Endothelial cell of umbilical vein (primary cell): ENCODE results near the gene ZNF619. TPM values are rescaled to one million over a fixed set of nuclear protein-coding genes. Genes with fewer than 3 reads are reported as not detected.
"Not testable (repeated sequence)": the region's sequence is repeated elsewhere in the genome, so short reads cannot be mapped to it uniquely, and the experiment has no call there.

ENCODE experiments used
- BruUV-seq: library from RNA; stranded (reverse); fragments of 400-500 nt; replicated peaks from 2 replicates; lab custom pipeline; 2021; lab: Mats Ljungman, UMichigan
- CTCF ChIA-PET: fragments of 300-600, 350-600 bp; sonication (Branson Sonifier 250); formaldehyde crosslinking; loops from one replicate; lab custom pipeline; 2021; ENCODE audit warnings: antibody characterized with exemption, inconsistent platforms; lab: Charles Lee
- POLR2A ChIA-PET: fragments of 300-600, 350-600 bp; sonication (Branson Sonifier 250); formaldehyde crosslinking; loops from one replicate; lab custom pipeline; 2021; ENCODE audit warnings: antibody characterized with exemption, inconsistent platforms; lab: Charles Lee
- DNase-seq: peaks from one replicate; pipeline ENCODE4 v3.0.0-alpha.2; 2011; ENCODE audit warnings: low read depth, low spot score
- FAIRE-seq: peaks from 2 replicates; lab custom pipeline; 2011; peaks lifted over from hg19 to GRCh38; lab: Jason Lieb, UNC
- H2AFZ ChIP-seq: 2 replicates; pipeline ENCODE4 v1.6.0; 2012; ENCODE audit warnings: low read depth, low read length, control low read depth, inconsistent platforms
- H3K27ac ChIP-seq: 2 replicates; pipeline ENCODE4 v1.5.1; 2011; ENCODE audit warnings: low read depth, mild to moderate bottlenecking, control low read depth, low read length, moderate library complexity; ENCODE audit not compliant: insufficient read depth
- H3K27me3 ChIP-seq, 2 experiments: 2 replicates each; pipeline versions ENCODE4 v1.6.0 to v1.6.1; 2011; ENCODE audit warnings: low read length in 2 of 2, mixed read lengths in 1 of 2; ENCODE audit not compliant: control insufficient read depth in 2 of 2, insufficient read depth in 2 of 2
- H3K36me3 ChIP-seq, 2 experiments: 2 replicates in 1 of 2; 3 replicates in 1 of 2; pipeline ENCODE4 v1.5.1; 2011; ENCODE audit warnings: low read length in 2 of 2, mild to moderate bottlenecking in 1 of 2, moderate library complexity in 1 of 2; ENCODE audit not compliant: control insufficient read depth in 2 of 2, insufficient read depth in 2 of 2; ENCODE audit errors: extremely low read depth in 1 of 2
- H3K4me1 ChIP-seq: 3 replicates; pipeline ENCODE4 v1.5.1; 2011; ENCODE audit warnings: mild to moderate bottlenecking, low read length; ENCODE audit not compliant: control insufficient read depth, insufficient read depth; ENCODE audit errors: extremely low read depth
- H3K4me2 ChIP-seq: 2 replicates; pipeline ENCODE4 v1.6.1; 2011; ENCODE audit warnings: low read length, control low read depth, mixed read lengths; ENCODE audit not compliant: insufficient read depth
- H3K4me3 ChIP-seq, 3 experiments: fragments of 200-600 bp in 1 of 3; sonication (generic), shearing (Covaris generic) in 1 of 3; replicated peaks in 1 of 3; 2 replicates each; pipeline ENCODE4 v1.5.1; 2011 to 2016; ENCODE audit warnings: control low read depth in 3 of 3, low read length in 3 of 3, mild to moderate bottlenecking in 2 of 3, inconsistent platforms in 1 of 3, low read depth in 1 of 3, moderate library complexity in 1 of 3; ENCODE audit not compliant: insufficient read depth in 1 of 3
- H3K79me2 ChIP-seq: 2 replicates; pipeline ENCODE4 v1.6.0; 2012; ENCODE audit warnings: low read length, inconsistent platforms; ENCODE audit not compliant: control insufficient read depth, insufficient read depth
- H3K9ac ChIP-seq: replicated peaks from 2 replicates; pipeline ENCODE3; 2011; ENCODE audit warnings: low read length, control low read depth; ENCODE audit not compliant: insufficient read depth; ENCODE audit errors: extremely low read depth
- H3K9me1 ChIP-seq: replicated peaks from 3 replicates; pipeline ENCODE4 v1.6.0; 2011; ENCODE audit warnings: mild to moderate bottlenecking, low read length; ENCODE audit not compliant: control insufficient read depth, insufficient read depth; ENCODE audit errors: extremely low read depth
- H3K9me3 ChIP-seq: replicated peaks from 2 replicates; pipeline ENCODE4 v1.5.1; 2012; ENCODE audit warnings: low read length, inconsistent platforms; ENCODE audit not compliant: control insufficient read depth, insufficient read depth
- H4K20me1 ChIP-seq: replicated peaks from 2 replicates; pipeline ENCODE3; 2011; ENCODE audit warnings: mild to moderate bottlenecking, low read length; ENCODE audit not compliant: control insufficient read depth, insufficient read depth; ENCODE audit errors: extremely low read depth
- EZH2 ChIP-seq: IDR thresholded peaks from 2 replicates; pipeline ENCODE4 v1.6.1; 2012; ENCODE audit warnings: borderline replicate concordance, low read depth, mild to moderate bottlenecking, moderate library complexity, low read length, inconsistent platforms; ENCODE audit not compliant: severe bottlenecking
- FOS ChIP-seq: IDR thresholded peaks from 2 replicates; pipeline ENCODE4 v1.6.1; 2011; ENCODE audit warnings: mild to moderate bottlenecking, low read length, moderate library complexity, borderline replicate concordance; ENCODE audit not compliant: insufficient read depth
- GATA2 ChIP-seq: IDR thresholded peaks from 2 replicates; pipeline ENCODE4 v1.7.0; 2011; ENCODE audit warnings: low read depth, mild to moderate bottlenecking, moderate library complexity, mixed read lengths, low read length; ENCODE audit not compliant: insufficient read length, insufficient read depth
- MYC ChIP-seq: IDR thresholded peaks from one replicate; pipeline ENCODE4 v1.6.1; 2011; ENCODE audit warnings: mild to moderate bottlenecking, low read depth, low read length
- POLR2A ChIP-seq: IDR thresholded peaks from 2 replicates; pipeline ENCODE4 v1.6.1; 2012; ENCODE audit warnings: low read depth, mild to moderate bottlenecking, control low read depth, low read length
- POLR2AphosphoS5 ChIP-seq: IDR thresholded peaks from 2 replicates; pipeline ENCODE4 v1.6.1; 2012; ENCODE audit warnings: low read depth, mild to moderate bottlenecking, control low read depth, low read length, moderate library complexity; ENCODE audit not compliant: insufficient read depth
- dilution Hi-C: fragments of 300-500 bp; cut with MboI; formaldehyde crosslinking; loops from one replicate; pipeline ENCODE4 v1.15.0; 2019; ENCODE audit warnings: low sequenced_read_pairs; ENCODE audit not compliant: extremely low pct_ligation_motif_present
- intact Hi-C: fragments of 100-400 bp; cut with micrococcal nuclease; formaldehyde crosslinking; loops from one replicate; pipeline ENCODE4 v1.10.0; 2022
- polyA plus RNA-seq, 4 experiments: library from polyadenylated mRNA; depleted of rRNA in 3 of 4; stranded (reverse) in 3 of 4; unstranded in 1 of 4; fragments of >200 nt; gene quantifications; 2 replicates each; pipeline versions ENCODE4 v1.2.1 to v1.2.3, GENCODE V29; 2011 to 2012; ENCODE audit warnings: missing spikeins in 1 of 4
- total RNA-seq: library from RNA; stranded (reverse); gene quantifications from 2 replicates; pipeline ENCODE4 v1.2.3, GENCODE V29; 2021
- TF ChIP-seq, protein P1 (sequence below): IDR thresholded peaks from 2 replicates; pipeline ENCODE4 v1.6.1; 2011; ENCODE audit not compliant: insufficient read depth, insufficient read length

The ZNF619 gene
- total and polyA plus RNA-seq, 2 donors (not counting 3 experiments of a cell fraction or from before 2014, with no cell fraction given) = 2.3 to 7.2 TPM

DNA sequence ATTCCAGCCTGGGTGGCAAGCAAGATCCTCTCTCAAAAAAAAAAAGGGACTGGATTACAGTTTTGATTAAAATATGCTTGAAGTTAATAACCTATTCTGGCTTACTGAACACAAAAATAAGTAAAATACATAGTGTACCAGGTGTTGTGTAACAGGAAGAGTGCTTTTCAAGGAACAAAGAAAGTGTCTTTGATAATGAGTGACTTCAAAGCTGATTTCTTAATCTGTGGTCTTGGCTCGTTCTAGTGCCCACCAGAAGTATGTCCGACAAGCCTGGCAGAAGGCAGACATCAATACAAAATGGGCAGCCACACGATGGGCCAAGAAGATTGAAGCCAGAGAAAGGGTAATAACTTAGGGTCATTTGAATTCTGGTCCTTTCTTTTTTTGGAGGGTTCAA is 15.8 kb upstream of the ZNF619 start:
- no peak overlapping the region for H3K4me3 ChIP-seq
- TF ChIP-seq MYC = no peak
- TF ChIP-seq POLR2A = no peak
- no peak for TF ChIP-seq POLR2AphosphoS5
- TF ChIP-seq, protein P1, sequence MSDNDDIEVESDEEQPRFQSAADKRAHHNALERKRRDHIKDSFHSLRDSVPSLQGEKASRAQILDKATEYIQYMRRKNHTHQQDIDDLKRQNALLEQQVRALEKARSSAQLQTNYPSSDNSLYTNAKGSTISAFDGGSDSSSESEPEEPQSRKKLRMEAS = no peak
- TF ChIP-seq EZH2 = no peak
- no peak for TF ChIP-seq FOS
- TF ChIP-seq GATA2 = no peak
- BruUV-seq = no TSS peak
- FAIRE-seq (no peak), DNase-seq (no peak)
- peaks cover 11% of the 10 kb centered on the region for H3K4me1 ChIP-seq
- dilution Hi-C loops (no loop called here), intact Hi-C loops (no loop called here)
- ChIA-PET CTCF (no interaction called here), POLR2A (no interaction called here)
- H3K9me1 ChIP-seq = no peaks in the 10 kb centered on the region
- peaks cover 6% of the 10 kb centered on the region for H4K20me1 ChIP-seq
- no peak overlapping the region for H3K9ac ChIP-seq
- no peaks in the 10 kb centered on the region for H3K27me3 ChIP-seq
- no peaks in the 10 kb centered on the region for H3K9me3 ChIP-seq
- H3K4me2 ChIP-seq = no peak overlapping the region
- peaks cover 28% of the 10 kb centered on the region for H3K79me2 ChIP-seq
- no peak overlapping the region for H2AFZ ChIP-seq
- peaks cover 14 to 31% of the 10 kb centered on the region in 2 experiments for H3K36me3 ChIP-seq
- no peak overlapping the region for H3K27ac ChIP-seq

DNA sequence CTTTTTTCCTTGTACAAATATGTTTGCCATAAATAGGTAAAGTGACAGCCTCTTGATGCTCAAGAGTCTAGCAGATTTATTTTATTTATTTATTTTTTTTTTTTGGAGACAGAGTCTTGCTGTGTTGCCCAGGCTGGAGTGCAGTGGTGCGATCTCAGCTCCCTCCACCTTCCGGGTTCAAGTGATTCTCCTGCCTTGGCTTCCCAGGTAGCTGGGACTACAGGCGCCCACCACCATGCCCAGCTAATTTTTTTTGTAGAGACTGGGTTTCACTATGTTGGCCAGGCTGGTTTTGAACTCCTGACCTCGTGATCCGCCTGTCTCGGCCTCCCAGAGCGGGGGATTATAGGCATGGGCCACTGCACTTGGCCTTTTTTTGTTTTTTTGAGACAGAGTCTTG is 14.1 kb upstream of the ZNF619 start:
- BruUV-seq, H3K9me1 ChIP-seq, H3K27ac ChIP-seq, H4K20me1 ChIP-seq, intact Hi-C loops, dilution Hi-C loops, H3K27me3 ChIP-seq, H3K9ac ChIP-seq, H3K4me2 ChIP-seq, H3K4me3 ChIP-seq, FAIRE-seq, H2AFZ ChIP-seq, H3K9me3 ChIP-seq, DNase-seq, POLR2A ChIA-PET: not testable (repeated sequence)
- CTCF ChIA-PET = interaction anchor here (1.2 kb wide), 1 partner anchor 11 kb away, joined by 3 read pairs; no protein-coding TSS in a partner anchor
- peaks cover 14 to 31% of the 10 kb centered on the region in 2 experiments for H3K36me3 ChIP-seq
- peaks cover 10% of the 10 kb centered on the region for H3K4me1 ChIP-seq
- H3K79me2 ChIP-seq = peaks cover 22% of the 10 kb centered on the region
